GM23338 (cell line): ENCODE results near the gene PHLDB1.

ENCODE experiments used
- CREB1 ChIP-seq: fragments of 250-450 bp; sonication (Bioruptor Pico); IDR thresholded peaks from 2 replicates; pipeline ENCODE4 v1.5.0; 2020; ENCODE audit warnings: low read depth, mild to moderate bottlenecking, moderate library complexity
- CTCF ChIP-seq, 2 experiments: fragments of 200-600 bp in 1 of 2; sonication (generic) in 1 of 2; conservative IDR thresholded peaks; 2 replicates each; pipeline versions ENCODE4 v1.5.1 to v1.6.1; 2016 to 2017; ENCODE audit warnings: antibody characterized with exemption in 2 of 2, low read depth in 2 of 2, mild to moderate bottlenecking in 2 of 2, moderate library complexity in 1 of 2
- EZH2 ChIP-seq: fragments of 200-600 bp; sonication (generic); IDR thresholded peaks from one replicate; pipeline ENCODE4 v1.8.0; 2017; ENCODE audit warnings: antibody characterized with exemption, mild to moderate bottlenecking, low read depth; ENCODE audit not compliant: unreplicated experiment
- EZH2phosphoT487 ChIP-seq: fragments of 200-600 bp; sonication (generic); IDR thresholded peaks from one replicate; pipeline ENCODE4 v1.8.1; 2018; ENCODE audit warnings: antibody characterized with exemption; ENCODE audit not compliant: unreplicated experiment
- JUNB ChIP-seq: IDR thresholded peaks from one replicate; pipeline ENCODE4 v1.6.1; 2016; ENCODE audit warnings: antibody characterized with exemption; ENCODE audit not compliant: unreplicated experiment
- POLR2AphosphoS5 ChIP-seq: IDR thresholded peaks from 2 replicates; pipeline ENCODE4 v1.6.1; 2016; ENCODE audit warnings: antibody characterized with exemption, low read depth
- STAT1 ChIP-seq: IDR thresholded peaks from one replicate; pipeline ENCODE4 v1.6.1; 2016; ENCODE audit warnings: antibody characterized with exemption; ENCODE audit not compliant: unreplicated experiment
- TF ChIP-seq, protein P1 (sequence below): IDR thresholded peaks from 2 replicates; pipeline ENCODE4 v1.6.1; 2016; ENCODE audit warnings: antibody characterized with exemption

DNA sequence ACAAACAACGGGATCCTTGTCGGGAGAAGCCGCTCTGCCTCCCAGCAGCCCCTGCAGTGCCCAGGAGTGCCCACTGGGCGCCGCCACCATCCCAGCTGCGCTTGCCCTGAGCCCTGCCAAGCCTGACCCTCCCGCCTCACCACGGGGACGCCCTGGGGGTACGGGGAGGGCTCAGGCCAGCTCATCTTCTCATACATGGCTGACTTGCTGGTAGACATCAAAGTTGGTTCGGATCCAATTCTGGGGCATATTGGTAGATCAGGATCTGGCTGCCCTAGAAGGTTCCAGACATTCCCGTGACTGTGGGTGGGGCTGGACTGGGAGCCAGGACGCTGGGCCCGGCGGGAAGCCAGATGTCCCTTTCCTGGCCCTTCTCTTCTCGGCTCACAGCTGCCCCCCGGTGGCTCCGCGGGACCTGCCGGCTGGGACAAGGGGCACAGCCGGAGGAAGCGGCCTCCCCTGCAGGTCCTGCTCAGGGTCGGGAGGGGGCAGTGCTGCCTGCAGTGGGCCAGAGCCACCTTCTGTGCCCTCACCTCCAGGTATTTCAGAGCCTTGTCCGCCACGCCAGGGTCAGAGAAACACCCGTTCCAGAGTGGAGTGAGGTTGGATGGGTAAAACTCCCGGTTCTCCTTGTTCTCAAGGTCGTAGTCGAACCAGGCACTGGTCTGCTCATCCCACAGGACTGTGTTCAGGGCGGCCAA is 82.6 kb downstream of the PHLDB1 start:
- TF ChIP-seq POLR2AphosphoS5 (peak; percentile 31; the same call in 1 of the 2 replicates), CTCF (conservative IDR thresholded peaks at IDR 0.05; ENCODE audit: low read depth in 2 of 2) (peak; percentile 87 to 96), EZH2phosphoT487 (no peak), CREB1 (CRISPR knock-in tag) (no peak), EZH2 (no peak), STAT1 (no peak), JUNB (no peak)
- TF ChIP-seq, protein P1, sequence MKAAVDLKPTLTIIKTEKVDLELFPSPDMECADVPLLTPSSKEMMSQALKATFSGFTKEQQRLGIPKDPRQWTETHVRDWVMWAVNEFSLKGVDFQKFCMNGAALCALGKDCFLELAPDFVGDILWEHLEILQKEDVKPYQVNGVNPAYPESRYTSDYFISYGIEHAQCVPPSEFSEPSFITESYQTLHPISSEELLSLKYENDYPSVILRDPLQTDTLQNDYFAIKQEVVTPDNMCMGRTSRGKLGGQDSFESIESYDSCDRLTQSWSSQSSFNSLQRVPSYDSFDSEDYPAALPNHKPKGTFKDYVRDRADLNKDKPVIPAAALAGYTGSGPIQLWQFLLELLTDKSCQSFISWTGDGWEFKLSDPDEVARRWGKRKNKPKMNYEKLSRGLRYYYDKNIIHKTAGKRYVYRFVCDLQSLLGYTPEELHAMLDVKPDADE: no peak; the same call in 1 of the 2 replicates
